B cell (primary cell): ENCODE results near the gene CACTIN.

Experiments used
- CTCF ChIP-seq: fragments of 200-600 bp; IDR thresholded peaks from one replicate; pipeline ENCODE4 v1.8.0; 2022; ENCODE audit warnings: antibody characterized with exemption, mild to moderate bottlenecking
- EZH2 ChIP-seq: IDR thresholded peaks from 2 replicates; pipeline ENCODE4 v1.6.1; 2012; ENCODE audit warnings: borderline replicate concordance, low read depth, mild to moderate bottlenecking, moderate library complexity, low read length; ENCODE audit not compliant: insufficient read depth, poor library complexity, severe bottlenecking

GRCh38 chr19:3634496-3635045 is 8.0 kb upstream of the CACTIN start:
- TF ChIP-seq CTCF (no peak), EZH2 (no peak)
